Measurements from ENCODE around the gene MTFP1.

DNA sequence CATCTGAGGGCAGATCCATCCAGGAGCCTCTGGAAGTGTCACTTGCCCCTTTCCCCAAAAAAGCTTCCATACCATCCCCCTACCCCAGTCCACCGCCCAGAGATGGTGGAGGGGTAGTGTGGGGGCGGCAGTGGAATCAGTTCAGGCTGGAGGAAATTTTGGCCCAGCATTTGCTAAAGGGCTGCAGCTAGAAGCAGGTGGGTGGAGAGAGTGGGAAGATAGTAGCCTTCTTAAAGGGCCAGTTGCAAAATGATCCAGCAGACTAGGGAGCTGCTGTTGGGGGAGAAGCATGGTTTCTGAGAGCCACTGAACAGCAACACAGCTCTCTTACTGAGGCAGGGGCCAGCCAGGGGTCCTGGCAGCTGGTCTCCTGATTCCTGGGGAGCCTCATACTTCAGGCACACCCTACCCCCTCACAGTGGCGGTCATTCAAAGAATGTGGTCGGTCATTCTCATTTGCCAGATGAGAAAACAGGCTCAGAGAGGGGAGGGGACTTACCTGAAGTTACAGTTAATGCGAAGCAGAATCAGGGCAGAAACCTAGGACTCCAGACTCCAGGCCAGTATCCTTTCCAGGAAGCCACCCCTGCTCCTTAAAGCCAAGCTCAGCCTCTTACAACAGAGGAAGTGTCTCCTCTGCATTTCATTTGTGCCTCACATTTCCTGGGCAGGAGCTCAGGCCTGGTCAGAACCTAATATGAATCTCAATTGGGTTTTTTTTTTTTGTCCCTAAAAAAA, 23.4 kb upstream of the MTFP1 start:
- TF ChIP-seq, protein P1, sequence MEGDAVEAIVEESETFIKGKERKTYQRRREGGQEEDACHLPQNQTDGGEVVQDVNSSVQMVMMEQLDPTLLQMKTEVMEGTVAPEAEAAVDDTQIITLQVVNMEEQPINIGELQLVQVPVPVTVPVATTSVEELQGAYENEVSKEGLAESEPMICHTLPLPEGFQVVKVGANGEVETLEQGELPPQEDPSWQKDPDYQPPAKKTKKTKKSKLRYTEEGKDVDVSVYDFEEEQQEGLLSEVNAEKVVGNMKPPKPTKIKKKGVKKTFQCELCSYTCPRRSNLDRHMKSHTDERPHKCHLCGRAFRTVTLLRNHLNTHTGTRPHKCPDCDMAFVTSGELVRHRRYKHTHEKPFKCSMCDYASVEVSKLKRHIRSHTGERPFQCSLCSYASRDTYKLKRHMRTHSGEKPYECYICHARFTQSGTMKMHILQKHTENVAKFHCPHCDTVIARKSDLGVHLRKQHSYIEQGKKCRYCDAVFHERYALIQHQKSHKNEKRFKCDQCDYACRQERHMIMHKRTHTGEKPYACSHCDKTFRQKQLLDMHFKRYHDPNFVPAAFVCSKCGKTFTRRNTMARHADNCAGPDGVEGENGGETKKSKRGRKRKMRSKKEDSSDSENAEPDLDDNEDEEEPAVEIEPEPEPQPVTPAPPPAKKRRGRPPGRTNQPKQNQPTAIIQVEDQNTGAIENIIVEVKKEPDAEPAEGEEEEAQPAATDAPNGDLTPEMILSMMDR (IDR thresholded peaks at IDR 0.05): no peak
- TF ChIP-seq POLR2A (IDR thresholded peaks at IDR 0.05) (no peak), POLR2AphosphoS5 (IDR thresholded peaks at IDR 0.05) (no peak)
